H1 (cell line): ENCODE measurements around the gene MECP2. TPM values are rescaled to one million over a fixed set of nuclear protein-coding genes. Genes with fewer than 3 reads are reported as not detected.

ENCODE experiments used
- CREB1 ChIP-seq: IDR thresholded peaks from 2 replicates; pipeline ENCODE4 v1.6.1; 2012; ENCODE audit warnings: inconsistent platforms
- CTBP2 ChIP-seq: IDR thresholded peaks from 2 replicates; pipeline ENCODE4 v1.7.0; 2011; ENCODE audit warnings: borderline replicate concordance, mild to moderate bottlenecking, moderate library complexity, mixed read lengths, low read length; ENCODE audit not compliant: insufficient read depth, insufficient read length
- CTCF ChIP-seq, 3 experiments: IDR thresholded peaks; 1 replicate in 2 of 3; 2 replicates in 1 of 3; pipeline versions ENCODE4 v1.5.1 to v1.6.1; 2011; ENCODE audit warnings: low read length in 3 of 3, mild to moderate bottlenecking in 3 of 3, inconsistent platforms in 2 of 3, low read depth in 1 of 3, moderate library complexity in 1 of 3; ENCODE audit not compliant: insufficient read depth in 1 of 3; ENCODE audit errors: control extremely low read depth in 1 of 3
- SP1 ChIP-seq: IDR thresholded peaks from 2 replicates; pipeline ENCODE4 v1.6.1; 2011; ENCODE audit warnings: low read depth, low read length
- polyA plus RNA-seq, 7 experiments: library from polyadenylated mRNA; depleted of rRNA in 3 of 7; stranded (reverse) in 5 of 7; unstranded in 2 of 7; fragments of >200 nt in 5 of 7; fragments of 200-250 nt in 2 of 7; gene quantifications; 1 replicate in 5 of 7; 2 replicates in 1 of 7; 4 replicates in 1 of 7; pipeline versions ENCODE4 v1.2.1 to v1.2.3, GENCODE V29; 2011 to 2013; ENCODE audit warnings: missing spikeins in 2 of 7, mixed read lengths in 2 of 7
- total RNA-seq: library from RNA; stranded (reverse); fragmentation: NEBNext Ultra II Directional; extraction: Animal tissue kit (Norgen Biotek cat#: 25700); gene quantifications from 2 replicates; pipeline ENCODE4 v1.2.1, GENCODE V29; 2021

MECP2 gene
- total and polyA plus RNA-seq, 2 of the 8 experiments (the other 6 are each of a cell fraction or from before 2014, with no cell fraction given) = 5.0 to 32.4 TPM

- no peak for TF ChIP-seq CTCF (IDR thresholded peaks at IDR 0.05; ENCODE audit: control extremely low read depth in 1 of 3, insufficient read depth in 1 of 3, low read depth in 1 of 3, low read length in 3 of 3)
- TF ChIP-seq CREB1 = no peak
- TF ChIP-seq SP1 = no peak
- TF ChIP-seq CTBP2 = no peak
Measured at GRCh38 chrX:154068560-154068959, 29.0 kb downstream of the MECP2 start (continued).
